Fibroblast of skin of right biceps (primary cell): ENCODE results near the gene RPRD1A.
A peak's percentile ranks its signal among the peaks of the same experiment; 100 is the strongest.
"Not testable (repeated sequence)": the region's sequence is repeated elsewhere in the genome, so short reads cannot be mapped to it uniquely, and the experiment has no call there.

Experiments
- DNase-seq: peaks from one replicate; pipeline ENCODE4 v3.0.0-alpha.2; 2013

RPRD1A gene

GRCh38 chr18:36024241-36024640 lies 43.1 kb downstream of the RPRD1A start:
- DNase-seq = not testable (repeated sequence)

- DNase-seq = no peak
These were observed 44.0 kb downstream of the RPRD1A start for GRCh38 chr18:36023336-36023735.

- no peak for DNase-seq
These were observed 47.1 kb downstream of the RPRD1A start for GRCh38 chr18:36020174-36020711.

GRCh38 chr18:36017232-36017631 lies 50.1 kb downstream of the RPRD1A start:
- no peak for DNase-seq

GRCh38 chr18:36015629-36016028 lies 51.7 kb downstream of the RPRD1A start:
- no peak for DNase-seq

- peak; percentile 24 for DNase-seq
These were observed 54.5 kb downstream of the RPRD1A start for GRCh38 chr18:36012891-36013290.

GRCh38 chr18:36009214-36009613 lies 58.1 kb downstream of the RPRD1A start:
- DNase-seq = no peak

- DNase-seq = no peak
These were observed 60.4 kb downstream of the RPRD1A start for GRCh38 chr18:36006997-36007396.

GRCh38 chr18:35999925-36000324 lies 67.4 kb downstream of the RPRD1A start:
- peak; percentile 32 for DNase-seq

GRCh38 chr18:35998967-35999366 lies 68.4 kb downstream of the RPRD1A start:
- no peak for DNase-seq

GRCh38 chr18:35993013-35993412 lies 74.3 kb downstream of the RPRD1A start:
- DNase-seq = no peak

- DNase-seq = no peak
These were observed 75.7 kb downstream of the RPRD1A start for GRCh38 chr18:35991696-35992095.

GRCh38 chr18:35983818-35984217 lies 83.5 kb downstream of the RPRD1A start:
- peak; percentile 95 for DNase-seq

GRCh38 chr18:35983147-35983546 lies 84.2 kb downstream of the RPRD1A start:
- DNase-seq = no peak

GRCh38 chr18:35982409-35983114 lies 84.8 kb downstream of the RPRD1A start:
- peak; percentile 95 for DNase-seq

GRCh38 chr18:35979112-35979511 lies 88.2 kb downstream of the RPRD1A start:
- DNase-seq = no peak

GRCh38 chr18:35974181-35974580 lies 93.2 kb downstream of the RPRD1A start:
- DNase-seq = no peak

- DNase-seq = no peak
These were observed 93.7 kb downstream of the RPRD1A start for GRCh38 chr18:35973650-35974049.

GRCh38 chr18:35972197-35973000 lies 95.0 kb downstream of the RPRD1A start, which contains the start of gene RMP24:
Gene RMP24, plus strand, starts transcription at chr18:35972679.
- DNase-seq = peak; percentile 96

GRCh38 chr18:35971661-35972196 lies 95.6 kb downstream of the RPRD1A start:
- no peak for DNase-seq

- peak; percentile 39 for DNase-seq
These were observed 97.7 kb downstream of the RPRD1A start for GRCh38 chr18:35969676-35970075.

- no peak for DNase-seq
These were observed 99.0 kb downstream of the RPRD1A start for GRCh38 chr18:35968278-35968880.

- not testable (repeated sequence) for DNase-seq
These were observed 99.5 kb downstream of the RPRD1A start for GRCh38 chr18:35967866-35968265.
